Tibial nerve (tissue), 4 donors: Measurements from ENCODE around the gene RBM17.

Experiments
- EP300 ChIP-seq, 2 donors: sonication (generic); formaldehyde crosslinking; IDR thresholded peaks; one replicate each; pipeline ENCODE4 v1.6.1; 2017; ENCODE audit warnings: antibody characterized with exemption in 2 of 2, mild to moderate bottlenecking in 1 of 2
- POLR2A ChIP-seq, 2 donors: fragments of 450-650 bp; IDR thresholded peaks; one replicate each; pipeline ENCODE4 v1.6.1; 2017; ENCODE audit warnings: antibody characterized with exemption in 2 of 2, mild to moderate bottlenecking in 2 of 2, moderate library complexity in 2 of 2
- TF ChIP-seq, protein P1 (sequence below), 5 experiments: fragments of 200-600 bp in 3 of 5; fragments of 450-650 bp in 2 of 5; sonication (generic) in 3 of 5; IDR thresholded peaks; one replicate each; pipeline ENCODE4 v1.5.1; 2016 to 2019; ENCODE audit warnings: antibody characterized with exemption in 5 of 5, mild to moderate bottlenecking in 3 of 5, moderate library complexity in 2 of 5

DNA sequence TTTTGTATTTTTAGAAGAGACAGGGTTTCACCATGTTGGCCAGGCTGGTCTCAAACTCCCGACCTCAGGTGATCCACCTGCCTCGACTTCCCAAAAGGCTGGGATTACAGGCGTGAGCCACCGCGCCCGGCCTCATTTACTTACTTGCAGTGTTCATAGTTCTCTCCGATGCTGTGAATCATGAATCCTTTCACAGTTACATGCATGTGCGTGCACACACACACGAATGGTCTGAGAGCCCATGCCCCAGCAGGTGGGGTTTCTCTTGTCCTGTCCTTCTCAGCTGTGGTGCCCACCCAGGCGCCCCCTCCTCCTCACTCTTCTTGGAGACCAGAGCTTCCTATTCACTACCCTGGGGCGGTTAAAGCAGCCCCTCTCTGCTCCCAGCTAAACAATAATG is 50.6 kb downstream of the RBM17 start:
- TF ChIP-seq, protein P1, sequence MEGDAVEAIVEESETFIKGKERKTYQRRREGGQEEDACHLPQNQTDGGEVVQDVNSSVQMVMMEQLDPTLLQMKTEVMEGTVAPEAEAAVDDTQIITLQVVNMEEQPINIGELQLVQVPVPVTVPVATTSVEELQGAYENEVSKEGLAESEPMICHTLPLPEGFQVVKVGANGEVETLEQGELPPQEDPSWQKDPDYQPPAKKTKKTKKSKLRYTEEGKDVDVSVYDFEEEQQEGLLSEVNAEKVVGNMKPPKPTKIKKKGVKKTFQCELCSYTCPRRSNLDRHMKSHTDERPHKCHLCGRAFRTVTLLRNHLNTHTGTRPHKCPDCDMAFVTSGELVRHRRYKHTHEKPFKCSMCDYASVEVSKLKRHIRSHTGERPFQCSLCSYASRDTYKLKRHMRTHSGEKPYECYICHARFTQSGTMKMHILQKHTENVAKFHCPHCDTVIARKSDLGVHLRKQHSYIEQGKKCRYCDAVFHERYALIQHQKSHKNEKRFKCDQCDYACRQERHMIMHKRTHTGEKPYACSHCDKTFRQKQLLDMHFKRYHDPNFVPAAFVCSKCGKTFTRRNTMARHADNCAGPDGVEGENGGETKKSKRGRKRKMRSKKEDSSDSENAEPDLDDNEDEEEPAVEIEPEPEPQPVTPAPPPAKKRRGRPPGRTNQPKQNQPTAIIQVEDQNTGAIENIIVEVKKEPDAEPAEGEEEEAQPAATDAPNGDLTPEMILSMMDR (IDR thresholded peaks at IDR 0.05) = no peak
- TF ChIP-seq EP300 (IDR thresholded peaks at IDR 0.05) (no peak), POLR2A (IDR thresholded peaks at IDR 0.05) (no peak)
